HL-60 (cell line): Measurements from ENCODE around the gene CLRN3.

Source experiments
- DNase-seq, 2 experiments: peaks; one replicate each; pipeline ENCODE4 v3.0.0-alpha.2; 2010 to 2020; ENCODE audit warnings: low read depth in 1 of 2, low spot score in 1 of 2
- H3K27ac ChIP-seq: fragments of 250-450 bp; sonication (Bioruptor Pico); replicated peaks from 2 replicates; pipeline ENCODE4 v1.5.1; 2020; ENCODE audit warnings: mild to moderate bottlenecking, moderate library complexity
- H3K27me3 ChIP-seq: fragments of 250-450 bp; sonication (Bioruptor Pico); 2 replicates; pipeline ENCODE4 v1.5.1; 2021; ENCODE audit warnings: mild to moderate bottlenecking, moderate library complexity; ENCODE audit not compliant: insufficient read depth, poor library complexity, severe bottlenecking
- H3K4me3 ChIP-seq: replicated peaks from 2 replicates; pipeline ENCODE4 v1.5.1; 2011; ENCODE audit warnings: mild to moderate bottlenecking, control low read depth, low read length; ENCODE audit not compliant: insufficient read depth
- GABPA ChIP-seq: IDR thresholded peaks from 2 replicates; pipeline ENCODE4 v1.6.1; 2012; ENCODE audit warnings: low read depth
- POLR2AphosphoS5 ChIP-seq: IDR thresholded peaks from 2 replicates; pipeline ENCODE4 v1.6.1; 2012; ENCODE audit warnings: low read depth
- SPI1 ChIP-seq: IDR thresholded peaks from 2 replicates; pipeline ENCODE4 v1.6.1; 2012; ENCODE audit warnings: low read depth, mild to moderate bottlenecking, borderline replicate concordance
- TF ChIP-seq, protein P1 (sequence below): IDR thresholded peaks from one replicate; pipeline ENCODE4 v1.5.1; 2011; ENCODE audit warnings: low read length, control low read depth, inconsistent platforms; ENCODE audit not compliant: insufficient read depth
- TF ChIP-seq, protein P2 (sequence below): IDR thresholded peaks from 2 replicates; pipeline ENCODE4 v1.6.1; 2012; ENCODE audit warnings: low read depth; ENCODE audit not compliant: insufficient replicate concordance

Gene CLRN3

DNA sequence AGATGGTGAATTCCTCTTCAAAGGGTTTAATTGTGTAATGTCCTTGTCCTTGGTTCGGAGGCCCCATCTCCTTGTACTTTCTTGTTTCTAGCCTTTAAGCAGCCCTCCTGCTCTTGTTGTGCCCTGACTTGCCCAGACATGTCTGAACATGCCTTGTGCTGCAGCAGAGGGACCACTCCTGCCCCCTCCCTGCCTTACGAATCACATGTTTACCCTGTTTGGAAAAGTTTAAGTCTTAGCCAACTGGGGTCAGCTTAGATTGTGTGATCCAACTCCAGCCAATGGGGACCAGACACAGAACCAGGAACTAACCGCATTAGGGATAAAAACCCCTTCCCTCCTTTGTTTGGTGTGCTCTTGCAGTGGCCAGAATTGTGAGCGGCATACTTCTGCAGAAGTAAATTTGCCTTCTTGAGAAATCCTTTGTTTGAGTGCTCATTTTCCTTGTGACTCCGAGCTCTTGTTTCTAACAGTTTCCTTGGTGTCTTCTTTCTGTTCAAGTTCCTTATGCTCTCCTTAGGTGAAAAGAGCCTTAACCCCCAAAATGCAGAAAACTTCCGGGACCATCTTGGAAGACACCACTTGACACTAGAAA lies 29.4 kb downstream of the CLRN3 start:
- Histone ChIP-seq H3K4me3 (no peak overlapping the region), H3K27ac (no peak overlapping the region), H3K27me3 (no peaks in the 10 kb centered on the region)
- TF ChIP-seq, protein P1, sequence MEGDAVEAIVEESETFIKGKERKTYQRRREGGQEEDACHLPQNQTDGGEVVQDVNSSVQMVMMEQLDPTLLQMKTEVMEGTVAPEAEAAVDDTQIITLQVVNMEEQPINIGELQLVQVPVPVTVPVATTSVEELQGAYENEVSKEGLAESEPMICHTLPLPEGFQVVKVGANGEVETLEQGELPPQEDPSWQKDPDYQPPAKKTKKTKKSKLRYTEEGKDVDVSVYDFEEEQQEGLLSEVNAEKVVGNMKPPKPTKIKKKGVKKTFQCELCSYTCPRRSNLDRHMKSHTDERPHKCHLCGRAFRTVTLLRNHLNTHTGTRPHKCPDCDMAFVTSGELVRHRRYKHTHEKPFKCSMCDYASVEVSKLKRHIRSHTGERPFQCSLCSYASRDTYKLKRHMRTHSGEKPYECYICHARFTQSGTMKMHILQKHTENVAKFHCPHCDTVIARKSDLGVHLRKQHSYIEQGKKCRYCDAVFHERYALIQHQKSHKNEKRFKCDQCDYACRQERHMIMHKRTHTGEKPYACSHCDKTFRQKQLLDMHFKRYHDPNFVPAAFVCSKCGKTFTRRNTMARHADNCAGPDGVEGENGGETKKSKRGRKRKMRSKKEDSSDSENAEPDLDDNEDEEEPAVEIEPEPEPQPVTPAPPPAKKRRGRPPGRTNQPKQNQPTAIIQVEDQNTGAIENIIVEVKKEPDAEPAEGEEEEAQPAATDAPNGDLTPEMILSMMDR: no peak
- TF ChIP-seq, protein P2, sequence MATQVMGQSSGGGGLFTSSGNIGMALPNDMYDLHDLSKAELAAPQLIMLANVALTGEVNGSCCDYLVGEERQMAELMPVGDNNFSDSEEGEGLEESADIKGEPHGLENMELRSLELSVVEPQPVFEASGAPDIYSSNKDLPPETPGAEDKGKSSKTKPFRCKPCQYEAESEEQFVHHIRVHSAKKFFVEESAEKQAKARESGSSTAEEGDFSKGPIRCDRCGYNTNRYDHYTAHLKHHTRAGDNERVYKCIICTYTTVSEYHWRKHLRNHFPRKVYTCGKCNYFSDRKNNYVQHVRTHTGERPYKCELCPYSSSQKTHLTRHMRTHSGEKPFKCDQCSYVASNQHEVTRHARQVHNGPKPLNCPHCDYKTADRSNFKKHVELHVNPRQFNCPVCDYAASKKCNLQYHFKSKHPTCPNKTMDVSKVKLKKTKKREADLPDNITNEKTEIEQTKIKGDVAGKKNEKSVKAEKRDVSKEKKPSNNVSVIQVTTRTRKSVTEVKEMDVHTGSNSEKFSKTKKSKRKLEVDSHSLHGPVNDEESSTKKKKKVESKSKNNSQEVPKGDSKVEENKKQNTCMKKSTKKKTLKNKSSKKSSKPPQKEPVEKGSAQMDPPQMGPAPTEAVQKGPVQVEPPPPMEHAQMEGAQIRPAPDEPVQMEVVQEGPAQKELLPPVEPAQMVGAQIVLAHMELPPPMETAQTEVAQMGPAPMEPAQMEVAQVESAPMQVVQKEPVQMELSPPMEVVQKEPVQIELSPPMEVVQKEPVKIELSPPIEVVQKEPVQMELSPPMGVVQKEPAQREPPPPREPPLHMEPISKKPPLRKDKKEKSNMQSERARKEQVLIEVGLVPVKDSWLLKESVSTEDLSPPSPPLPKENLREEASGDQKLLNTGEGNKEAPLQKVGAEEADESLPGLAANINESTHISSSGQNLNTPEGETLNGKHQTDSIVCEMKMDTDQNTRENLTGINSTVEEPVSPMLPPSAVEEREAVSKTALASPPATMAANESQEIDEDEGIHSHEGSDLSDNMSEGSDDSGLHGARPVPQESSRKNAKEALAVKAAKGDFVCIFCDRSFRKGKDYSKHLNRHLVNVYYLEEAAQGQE: no peak
- TF ChIP-seq SPI1: no peak
- TF ChIP-seq GABPA: no peak
- TF ChIP-seq POLR2AphosphoS5: no peak
- no peak for DNase-seq

DNA sequence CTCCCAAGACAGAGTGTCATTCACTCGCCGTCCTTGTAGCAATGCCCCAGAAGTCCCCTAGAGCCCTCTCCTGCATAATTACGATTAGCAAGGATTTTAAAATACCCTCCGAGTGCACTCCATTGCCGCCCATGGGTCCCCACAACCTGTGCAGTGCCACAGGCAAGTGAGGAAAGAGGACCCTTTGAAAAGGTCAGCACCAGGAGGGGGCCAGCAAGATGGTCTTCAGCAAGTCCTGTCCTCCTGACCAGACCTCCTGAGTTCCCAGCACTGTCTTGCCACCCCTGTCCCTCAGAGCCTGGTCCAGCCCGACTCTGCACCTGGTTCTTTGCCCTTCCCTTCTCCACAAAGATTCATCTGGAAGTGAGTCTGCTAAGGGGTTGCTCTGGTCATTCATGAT lies 32.1 kb downstream of the CLRN3 start:
- Histone ChIP-seq H3K27ac (no peak overlapping the region), H3K27me3 (no peaks in the 10 kb centered on the region), H3K4me3 (no peak overlapping the region)
- TF ChIP-seq POLR2AphosphoS5: no peak
- TF ChIP-seq GABPA: no peak
- no peak for TF ChIP-seq SPI1
- TF ChIP-seq, protein P1: no peak
- TF ChIP-seq, protein P2: no peak
- no peak for DNase-seq

DNA sequence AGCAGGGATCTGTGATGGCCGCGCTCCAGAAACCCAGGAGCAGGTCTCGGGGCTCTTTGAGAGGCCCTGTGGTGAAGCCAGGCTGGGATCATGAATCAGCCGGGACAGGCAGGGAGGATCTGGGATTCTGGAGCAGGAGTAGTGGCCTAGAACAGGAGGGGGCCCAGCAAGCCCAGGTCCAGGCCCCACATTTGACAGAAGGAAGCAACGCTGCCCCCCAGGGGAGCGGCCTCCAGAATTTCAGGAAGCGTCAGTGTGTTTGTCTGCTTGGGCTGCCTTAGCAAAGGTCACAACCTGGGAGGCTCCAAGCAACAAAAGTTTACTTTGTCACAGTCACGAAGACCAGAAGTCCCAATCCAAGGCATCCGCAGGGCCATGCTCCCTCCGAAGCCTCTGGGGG lies 36.8 kb downstream of the CLRN3 start:
- Histone ChIP-seq H3K27ac (no peak overlapping the region), H3K27me3 (peaks cover 3% of the 10 kb centered on the region), H3K4me3 (no peak overlapping the region)
- DNase-seq: no peak
- no peak for TF ChIP-seq POLR2AphosphoS5
- TF ChIP-seq SPI1: no peak
- TF ChIP-seq, protein P2: no peak
- no peak for TF ChIP-seq GABPA
- TF ChIP-seq, protein P1: no peak
